Activated T-helper 9 cell treated with anti-CD3 and anti-CD28 coated beads, Interleukin-2, amount 50 U/mL, for 16 hours (primary cell): ENCODE data around the gene WDFY4.

Source experiments
- DNase-seq: peaks from one replicate; pipeline ENCODE4 v3.0.0-alpha.2; 2020; ENCODE audit warnings: low read depth

WDFY4 gene

DNA sequence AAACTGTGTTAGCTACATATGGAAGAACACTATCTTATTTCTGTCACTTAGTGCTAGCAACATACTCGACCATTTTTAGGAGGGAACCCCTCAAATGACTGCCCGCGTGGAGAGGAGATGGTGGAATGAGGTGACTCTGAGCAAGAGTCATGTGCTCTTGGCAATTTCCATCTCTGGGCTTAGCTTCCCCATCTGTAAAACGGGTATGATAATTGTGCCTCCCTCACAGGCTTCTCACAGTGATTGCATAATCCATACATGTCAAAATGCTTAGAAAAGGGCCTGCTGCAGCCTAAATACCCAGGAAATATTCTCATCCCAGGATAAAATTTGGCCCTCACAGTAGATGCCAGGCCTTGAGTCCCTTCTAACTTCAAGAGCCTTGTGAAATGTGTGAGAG is 86.6 kb downstream of the WDFY4 start:
- no peak for DNase-seq

DNA sequence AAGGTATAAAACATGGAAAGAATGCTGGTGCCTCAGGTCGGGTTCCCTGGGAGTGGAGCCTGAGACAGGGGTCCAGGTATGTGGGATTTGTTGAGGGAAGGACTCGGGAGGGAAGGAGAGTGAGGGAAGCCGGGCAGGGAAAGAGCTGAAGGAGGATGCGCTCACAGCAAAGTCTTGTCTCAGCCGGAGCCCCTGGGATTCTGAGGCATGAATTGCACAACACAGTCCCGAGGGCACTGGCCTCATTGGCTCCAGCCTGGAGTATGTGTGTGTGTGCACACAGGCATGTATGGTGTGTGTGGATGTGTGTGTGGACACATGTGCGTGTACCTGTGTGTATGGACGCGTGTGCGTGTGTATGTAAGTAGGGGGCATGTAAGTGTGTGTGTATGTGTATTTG is 87.4 kb downstream of the WDFY4 start:
- no peak for DNase-seq

DNA sequence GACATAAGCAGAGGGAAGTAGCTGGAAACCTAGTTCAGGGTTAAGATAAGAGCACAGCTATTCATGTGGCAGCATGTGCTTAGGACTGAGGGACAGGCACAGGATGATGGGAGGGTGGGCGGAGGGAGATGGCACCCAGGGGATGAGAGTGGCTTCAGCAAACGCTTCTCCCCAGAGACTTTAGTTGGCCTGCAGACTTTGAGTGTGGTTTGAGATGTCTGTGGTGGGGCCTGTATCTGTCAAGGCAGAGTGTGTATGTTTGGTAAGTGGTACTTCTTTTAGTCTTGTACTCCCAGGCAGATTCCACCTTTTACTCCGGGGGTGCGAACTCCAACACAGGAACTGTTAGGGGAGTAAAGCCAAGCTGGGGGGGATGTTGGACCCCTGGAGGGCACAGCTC is 88.9 kb downstream of the WDFY4 start:
- DNase-seq, result no peak

DNA sequence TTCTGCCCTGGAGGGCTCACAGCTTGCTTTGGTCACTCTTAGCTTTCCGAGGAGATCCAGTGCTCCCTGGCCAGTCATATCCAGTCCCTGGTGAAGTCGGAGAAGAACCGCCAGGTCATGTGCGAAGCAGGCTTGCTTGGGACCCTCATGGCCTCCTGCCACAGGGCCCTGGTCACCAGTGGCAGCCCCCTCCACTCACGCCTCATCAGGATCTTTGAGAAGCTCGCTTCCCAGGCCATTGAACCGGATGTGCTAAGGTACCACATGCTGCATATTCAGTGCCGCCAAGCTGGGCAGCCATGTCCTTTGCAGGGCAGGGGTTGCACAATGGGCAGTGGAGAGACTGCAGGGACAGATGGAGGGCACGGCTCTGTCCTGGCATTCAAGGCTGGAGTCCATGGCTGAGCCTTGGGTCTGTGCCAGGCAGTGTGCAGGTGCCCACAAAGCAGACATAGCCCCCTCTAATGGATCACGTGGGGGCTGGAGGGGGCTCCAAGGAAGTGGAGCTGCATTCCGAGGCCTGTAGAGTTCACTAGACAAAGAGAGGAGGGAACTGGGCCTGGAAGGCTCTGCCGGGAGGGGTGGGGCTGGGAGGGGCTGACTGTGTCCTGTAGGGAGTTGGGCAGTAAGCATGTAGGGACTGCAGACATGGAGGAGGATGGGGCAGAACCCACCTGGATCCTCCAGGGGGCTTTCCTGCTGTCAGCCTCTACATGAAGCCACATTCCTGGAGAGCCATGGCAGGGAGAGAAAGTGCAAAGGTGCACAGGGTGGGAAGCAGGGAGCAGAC is 89.9 kb downstream of the WDFY4 start:
- DNase-seq, result no peak

GRCh38 chr10:48775206-48775517 is 90.5 kb downstream of the WDFY4 start:
- no peak for DNase-seq

DNA sequence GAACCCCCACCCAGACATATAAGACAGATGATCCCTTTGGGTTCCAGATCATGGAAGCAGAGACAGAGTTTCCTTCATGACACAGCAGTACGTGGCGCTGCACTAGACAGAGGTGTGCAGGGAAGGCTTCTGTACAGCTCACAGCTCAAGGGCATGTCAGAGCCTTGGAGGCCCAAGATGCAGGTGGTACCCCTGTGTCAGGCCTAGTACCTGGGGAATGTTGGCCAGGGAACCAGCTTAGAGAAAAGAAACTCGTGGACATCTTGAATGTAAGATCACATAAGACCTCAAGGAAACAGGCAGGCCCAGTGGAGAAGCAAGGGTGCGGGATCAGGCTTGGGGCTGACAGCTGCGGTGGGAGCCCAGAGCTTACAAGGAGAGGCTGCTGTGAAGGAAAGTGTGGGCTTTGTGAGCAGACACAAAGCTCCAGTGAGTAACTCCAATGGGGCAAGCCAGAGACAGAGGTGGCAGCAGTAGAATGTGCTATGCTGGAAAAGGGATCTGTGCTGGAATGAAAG is 91.4 kb downstream of the WDFY4 start:
- DNase-seq, result no peak

- DNase-seq, result no peak
Measured at GRCh38 chr10:48776528-48776927, 91.9 kb downstream of the WDFY4 start.

DNA sequence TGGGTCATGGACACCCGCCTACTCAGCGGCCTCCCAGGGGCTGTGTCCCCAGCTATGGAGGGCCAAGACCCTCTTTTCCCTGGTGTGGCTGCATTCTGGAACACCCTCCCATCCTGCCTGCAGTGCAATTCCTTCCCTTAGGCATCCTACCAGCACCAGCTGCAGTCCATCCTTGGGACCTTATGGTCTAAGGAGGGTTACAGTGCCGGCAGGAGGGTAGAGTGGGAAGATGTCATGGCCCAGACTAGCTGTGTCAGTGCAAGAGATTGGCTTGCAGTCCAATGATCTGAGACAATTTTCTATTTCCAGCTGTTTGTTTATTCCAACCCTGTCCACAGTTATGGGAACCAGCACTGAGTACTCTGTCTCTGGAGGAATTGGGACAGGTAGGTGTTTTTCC is 92.4 kb downstream of the WDFY4 start:
- DNase-seq, result no peak

DNA sequence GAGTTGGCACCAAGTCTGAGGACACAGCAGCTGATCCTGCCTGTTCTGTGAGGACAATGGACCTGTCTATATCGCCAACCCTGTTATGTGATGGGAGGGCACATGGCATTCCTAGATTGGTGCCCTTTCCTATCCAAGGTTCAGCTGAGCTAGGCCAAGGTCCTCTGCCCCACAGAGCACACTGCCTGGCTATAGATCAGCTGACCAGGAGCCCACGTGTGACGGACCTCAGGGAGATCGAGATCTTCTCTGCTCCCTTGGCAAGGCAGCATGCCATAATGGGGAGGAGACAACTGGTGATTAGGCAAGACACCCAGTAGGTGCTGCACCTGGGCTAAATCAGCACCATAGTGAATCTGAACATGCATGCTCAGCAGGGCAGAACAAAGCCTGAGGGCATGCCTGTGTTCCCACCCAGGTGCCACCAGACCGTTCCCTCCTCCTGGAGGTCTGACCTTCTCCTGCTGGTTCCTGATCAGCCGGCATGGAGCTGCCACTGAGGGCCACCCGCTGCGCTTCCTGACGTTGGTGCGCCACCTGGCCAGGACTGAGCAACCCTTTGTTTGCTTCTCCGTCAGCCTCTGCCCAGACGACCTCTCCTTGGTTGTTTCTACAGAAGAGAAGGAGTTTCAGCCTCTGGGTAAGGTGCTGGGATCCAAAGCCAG is 93.7 kb downstream of the WDFY4 start:
- no peak for DNase-seq

DNA sequence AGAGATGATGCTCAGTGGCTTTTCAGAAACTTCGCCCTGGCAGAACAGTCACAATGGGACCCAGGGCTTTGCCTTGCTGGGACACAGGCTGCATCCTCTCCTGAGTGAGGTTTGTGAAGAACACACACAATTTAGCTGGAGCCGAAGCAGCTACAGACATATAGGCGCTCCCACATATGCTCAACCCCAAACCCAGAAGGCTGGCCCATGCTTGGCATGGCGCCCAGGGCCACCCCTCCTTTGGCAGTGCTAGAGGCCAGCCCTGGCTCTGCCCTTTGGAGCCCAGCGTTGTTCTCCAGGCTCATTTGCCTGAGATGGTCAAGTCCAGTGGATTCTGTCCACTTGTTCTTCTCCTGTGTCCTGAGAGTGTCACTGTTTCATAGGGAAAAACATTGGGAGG is 94.4 kb downstream of the WDFY4 start:
- no peak for DNase-seq

DNA sequence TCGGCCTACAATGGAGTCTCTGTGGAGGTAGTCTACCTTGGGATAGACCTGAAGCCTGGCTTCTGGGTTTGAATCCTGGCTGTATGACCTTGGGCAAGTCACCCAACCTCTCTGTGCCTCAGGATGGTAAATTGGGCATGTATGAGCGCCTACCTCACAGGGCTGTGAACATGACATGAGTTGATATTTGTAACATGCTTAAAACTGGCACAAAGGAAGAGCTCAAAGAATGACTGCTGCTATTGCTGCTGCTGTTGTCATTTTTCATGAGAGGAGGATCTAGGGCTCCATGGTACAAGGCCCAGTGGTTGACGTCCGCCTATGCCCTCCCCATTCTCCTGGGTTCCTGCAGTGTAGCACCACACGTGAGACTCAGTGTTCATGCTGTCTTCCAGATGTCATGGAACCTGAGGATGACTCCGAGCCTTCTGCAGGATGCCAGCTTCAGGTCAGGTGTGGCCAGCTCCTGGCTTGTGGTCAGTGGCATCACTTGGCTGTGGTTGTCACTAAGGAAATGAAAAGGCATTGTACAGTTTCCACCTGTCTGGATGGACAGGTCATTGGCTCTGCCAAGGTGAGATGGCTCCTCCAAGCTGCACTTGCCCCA is 95.0 kb downstream of the WDFY4 start:
- DNase-seq, result no peak

GRCh38 chr10:48780341-48780740 is 95.7 kb downstream of the WDFY4 start:
- no peak for DNase-seq

- DNase-seq, result no peak
Measured at GRCh38 chr10:48782386-48782785, 97.7 kb downstream of the WDFY4 start.

GRCh38 chr10:48784031-48784430 is 99.4 kb downstream of the WDFY4 start:
- no peak for DNase-seq

GRCh38 chr10:48785796-48786195 is 101.1 kb downstream of the WDFY4 start:
- DNase-seq, result no peak

- DNase-seq, result no peak
Measured at GRCh38 chr10:48786606-48787282, 102.1 kb downstream of the WDFY4 start.

GRCh38 chr10:48788554-48788953 is 103.9 kb downstream of the WDFY4 start:
- DNase-seq, result no peak

GRCh38 chr10:48789486-48790456 is 105.1 kb downstream of the WDFY4 start:
- DNase-seq, result no peak

DNA sequence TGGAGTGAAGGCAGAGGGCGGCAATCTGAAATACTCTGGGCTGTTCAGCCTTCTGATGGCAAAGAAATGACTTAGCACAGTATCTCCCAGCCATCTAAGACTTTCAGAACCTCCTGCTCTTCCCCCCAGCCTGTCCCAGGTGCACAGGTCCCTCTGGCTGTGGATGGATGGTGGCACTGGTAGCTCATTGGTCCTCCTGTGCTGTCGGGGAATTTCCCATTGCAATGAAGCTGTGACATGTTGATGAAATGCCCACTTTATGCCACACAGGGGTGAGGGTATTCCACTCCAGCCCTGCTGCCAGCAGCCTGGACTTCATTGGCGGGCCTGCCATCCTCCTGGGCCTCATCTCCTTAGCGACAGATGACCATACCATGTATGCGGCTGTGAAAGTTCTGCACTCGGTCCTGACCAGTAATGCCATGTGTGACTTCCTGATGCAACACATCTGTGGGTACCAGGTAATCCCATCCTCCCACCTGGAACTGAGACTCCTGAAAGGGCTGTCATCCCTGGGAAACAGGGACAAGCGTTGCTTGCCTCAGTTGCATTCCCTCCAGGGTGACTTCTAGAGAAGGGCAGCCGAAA is 105.9 kb downstream of the WDFY4 start:
- no peak for DNase-seq

- DNase-seq, result no peak
Measured at GRCh38 chr10:48791267-48791928, 106.7 kb downstream of the WDFY4 start.

- DNase-seq, result no peak
Measured at GRCh38 chr10:48792121-48792520, 107.4 kb downstream of the WDFY4 start.
